NCI-H1417 (cell line): ENCODE data around the gene ADAP1.

ENCODE experiments used
- DNase-seq, 3 experiments: peaks; one replicate each; lab custom pipeline; 2025; lab: John Stamatoyannopoulos, UW

ADAP1 gene

DNA sequence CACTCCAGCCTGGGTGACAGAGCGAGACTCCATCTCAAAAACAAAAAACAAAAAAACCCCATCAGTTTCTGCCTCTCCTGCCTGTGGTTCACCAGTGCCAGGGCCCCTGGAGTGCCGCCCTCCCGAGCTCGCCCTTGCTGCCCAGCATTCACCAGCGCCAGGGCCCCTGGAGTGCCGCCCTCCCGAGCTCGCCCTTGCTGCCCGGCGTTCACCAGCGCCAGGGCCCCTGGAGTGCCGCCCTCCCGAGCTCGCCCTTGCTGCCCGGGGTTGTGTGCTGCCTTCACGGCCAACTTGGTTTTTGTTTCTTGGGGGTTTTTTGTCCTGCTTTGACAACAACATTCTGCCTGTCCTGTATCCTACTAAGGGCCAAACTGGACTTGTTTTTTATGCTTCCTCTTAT is 91.4 kb downstream of the ADAP1 start:
- DNase-seq, result peak in 2 of 3 experiments; percentile 36 to 75

DNA sequence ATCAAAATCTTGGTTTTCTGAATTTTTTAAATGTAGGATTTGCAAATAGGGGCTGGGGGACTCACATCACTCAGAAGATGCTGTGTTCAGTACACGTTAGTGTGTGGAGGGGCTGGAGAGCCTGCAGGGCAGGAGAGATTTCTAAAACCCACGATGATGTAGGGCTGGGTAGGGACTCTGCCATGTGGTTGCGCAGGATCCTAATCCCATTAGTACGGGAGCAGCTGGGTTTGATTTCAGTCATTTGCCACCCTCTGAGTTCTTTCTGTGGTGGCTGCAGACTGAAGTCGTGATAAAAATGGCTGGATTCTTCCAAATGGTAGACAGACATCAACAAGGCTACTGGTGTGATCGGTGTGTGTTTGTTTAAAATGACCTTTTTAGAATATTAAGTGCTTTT is 92.3 kb downstream of the ADAP1 start:
- no peak for DNase-seq

- no peak for DNase-seq
Measured at GRCh38 chr7:861222-861621, 93.3 kb downstream of the ADAP1 start.

DNA sequence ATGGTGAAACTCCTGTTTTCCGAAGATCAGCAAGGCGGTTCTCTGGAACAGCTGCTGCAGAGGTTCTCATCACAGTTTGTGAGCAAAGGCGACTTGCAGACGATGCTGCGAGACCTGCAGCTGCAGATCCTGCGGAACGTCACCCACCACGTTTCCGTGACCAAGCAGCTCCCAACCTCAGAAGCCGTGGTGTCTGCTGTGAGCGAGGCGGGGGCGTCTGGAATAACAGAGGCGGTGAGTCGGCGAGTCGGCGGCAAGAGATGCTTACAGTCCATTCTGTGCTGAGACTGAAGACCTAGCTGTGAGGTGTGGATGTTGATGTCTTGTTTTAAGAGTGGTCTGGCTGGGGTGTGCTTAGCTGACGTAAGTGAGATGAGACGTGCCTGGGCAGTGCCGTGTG is 94.3 kb downstream of the ADAP1 start:
- no peak for DNase-seq

DNA sequence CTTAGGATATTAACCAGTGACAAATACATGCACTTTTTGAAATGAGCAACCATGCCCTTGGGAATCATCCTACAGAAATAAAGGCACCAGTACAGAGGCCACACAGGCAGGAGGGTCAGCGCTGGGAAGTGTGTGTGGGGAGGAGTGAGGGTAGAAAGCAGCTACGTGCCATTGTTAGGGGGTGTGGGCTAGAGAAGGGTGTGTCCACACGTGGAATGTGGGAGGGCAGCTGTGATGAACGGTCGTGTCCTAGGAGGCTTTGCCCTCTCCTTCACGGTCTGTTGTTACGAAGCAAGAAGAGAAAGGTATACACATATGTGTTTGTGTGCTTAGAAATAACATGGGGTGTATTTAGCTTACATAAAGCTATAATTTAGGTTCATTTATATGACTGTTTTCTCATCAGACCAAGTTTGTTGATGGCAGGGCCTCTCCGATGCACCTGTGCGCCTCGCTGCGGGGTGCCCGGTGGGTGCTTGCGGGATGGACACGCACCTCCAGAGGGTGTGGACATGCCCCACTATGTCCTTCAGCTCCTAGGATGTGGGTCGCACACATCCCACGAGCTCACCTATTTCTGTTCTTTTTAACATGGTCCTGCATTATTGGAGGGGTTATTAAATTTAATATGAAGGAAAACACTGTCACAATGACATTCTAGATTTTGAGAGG is 95.0 kb downstream of the ADAP1 start:
- DNase-seq, result no peak

- no peak for DNase-seq
Measured at GRCh38 chr7:857661-858060, 96.8 kb downstream of the ADAP1 start.

GRCh38 chr7:856444-857095 is 97.9 kb downstream of the ADAP1 start:
- DNase-seq, result no peak

DNA sequence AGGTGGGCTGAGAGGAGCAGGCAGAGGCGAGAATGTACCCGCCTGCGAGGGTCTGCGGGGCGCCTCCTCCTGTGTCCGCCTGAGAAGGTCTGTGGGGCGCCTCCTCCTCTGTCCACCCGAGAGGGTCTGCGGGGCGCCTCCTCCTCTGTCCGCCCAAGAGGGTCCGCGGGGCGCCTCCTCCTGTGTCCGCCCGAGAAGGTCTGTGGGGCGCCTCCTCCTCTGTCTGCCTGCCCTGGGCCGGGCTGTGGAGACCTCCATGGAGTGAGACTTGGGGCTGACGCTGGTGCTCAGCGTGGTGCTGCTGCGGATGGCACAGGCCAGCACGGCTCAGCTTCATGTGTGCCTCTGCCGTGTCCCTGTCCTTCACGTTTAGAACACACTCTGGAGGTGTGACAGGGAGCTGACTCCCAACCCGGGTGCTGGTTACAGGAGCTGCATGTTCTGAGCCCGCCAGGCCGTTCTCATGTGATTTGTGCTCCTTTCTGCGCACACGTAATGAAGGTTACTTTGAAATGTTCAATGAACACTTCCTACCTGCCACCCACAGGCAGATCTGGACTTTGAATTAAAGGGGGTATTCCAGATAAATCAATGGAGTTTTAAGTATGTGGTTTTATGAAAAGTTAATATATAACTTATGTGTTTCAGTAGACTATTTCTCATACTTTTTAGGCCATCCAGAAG is 98.7 kb downstream of the ADAP1 start:
- DNase-seq, result no peak

GRCh38 chr7:854118-854775 is 100.2 kb downstream of the ADAP1 start:
- no peak for DNase-seq

DNA sequence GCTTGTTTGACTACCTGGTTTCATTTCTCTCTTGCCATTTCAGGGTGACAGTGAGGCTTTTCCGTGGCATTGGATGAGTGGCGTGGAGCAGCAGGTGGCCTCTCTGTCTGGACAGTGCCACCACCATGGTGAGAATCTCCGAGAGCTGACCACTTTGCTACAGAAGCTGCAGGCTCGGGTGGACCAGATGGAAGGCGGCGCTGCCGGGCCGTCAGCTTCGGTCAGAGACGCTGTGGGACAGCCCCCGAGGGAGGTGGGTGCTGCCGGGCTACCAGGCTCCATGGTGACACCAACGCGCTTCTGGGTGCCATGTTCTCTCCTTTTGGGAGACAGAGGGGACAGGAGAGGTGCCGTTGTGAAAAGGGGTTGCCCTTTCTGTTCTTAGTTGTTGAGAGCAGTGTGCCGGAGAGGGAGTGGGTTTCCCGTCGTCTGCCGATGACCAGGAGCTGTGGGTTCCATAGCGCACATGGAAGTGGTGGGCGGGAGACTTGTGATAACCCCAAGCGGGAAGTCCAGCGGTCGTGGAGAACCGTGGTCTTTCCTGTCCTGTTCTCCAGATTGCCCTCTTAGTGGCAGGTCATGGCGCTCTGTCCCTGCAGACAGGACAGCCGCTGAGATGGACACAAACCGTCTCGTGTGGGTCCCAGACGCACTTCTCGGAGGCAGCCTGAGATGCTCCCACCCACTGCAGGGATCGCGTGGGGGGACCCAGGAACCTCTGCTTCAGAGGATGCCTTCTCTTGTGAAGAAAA is 100.9 kb downstream of the ADAP1 start:
- DNase-seq, result no peak

DNA sequence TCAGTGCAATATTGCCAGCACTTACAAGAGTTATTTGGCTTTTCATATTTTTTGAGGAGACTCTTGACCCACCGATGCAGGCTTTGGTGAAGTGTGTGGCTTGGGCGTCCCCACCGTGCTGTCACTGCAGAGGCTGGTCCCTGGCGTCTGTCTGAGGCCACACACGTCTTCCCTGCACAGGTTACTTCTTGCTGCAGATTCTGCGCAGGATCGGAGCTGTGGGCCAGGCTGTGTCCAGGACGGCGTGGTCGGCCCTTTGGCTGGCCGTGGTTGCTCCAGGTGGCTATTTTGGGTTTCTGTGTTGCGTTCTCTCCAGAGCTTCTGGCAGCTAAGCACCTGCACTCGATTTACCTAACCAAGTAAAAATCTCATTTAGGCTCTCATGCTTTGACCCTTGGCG is 103.3 kb downstream of the ADAP1 start:
- no peak for DNase-seq

DNA sequence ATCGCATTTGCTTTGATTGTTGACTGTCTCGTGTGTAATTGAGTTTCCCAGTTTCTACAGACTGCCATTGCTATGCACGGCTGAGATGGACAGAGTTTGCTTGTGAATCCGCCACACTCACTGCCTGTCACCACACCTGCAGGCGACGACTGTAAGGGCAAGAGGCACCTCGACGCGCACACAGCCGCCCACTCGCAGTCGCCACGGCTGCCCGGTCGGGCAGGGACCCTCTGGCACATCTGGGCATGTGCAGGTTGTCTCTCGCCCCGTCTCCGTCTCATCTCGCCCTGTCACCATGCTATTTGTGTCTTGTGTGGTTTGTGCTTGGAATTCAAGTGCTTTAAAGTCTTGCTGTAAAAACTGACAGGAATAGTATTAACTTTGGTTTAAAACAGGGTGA is 104.7 kb downstream of the ADAP1 start:
- DNase-seq, result no peak

- DNase-seq, result no peak
Measured at GRCh38 chr7:849145-849544, 105.3 kb downstream of the ADAP1 start.
